ENCODE results near the gene SNCG.
"Not testable (repeated sequence)": the region's sequence is repeated elsewhere in the genome, so short reads cannot be mapped to it uniquely, and the experiment has no call there.

SNCG gene

GRCh38 chr10:86958116-86958900 lies at the start of gene SNCG:
SNCG (plus strand) TSS chr10:86958599; CDS start chr10:86958698, 99 bp downstream.
- DNase-seq (ENCODE audit: low read depth in 2 of 3, low spot score in 2 of 3), result no peak

GRCh38 chr10:86914734-86915133 lies 43.7 kb upstream of the SNCG start:
- no peak for DNase-seq (ENCODE audit: low read depth in 2 of 3, low spot score in 2 of 3)

GRCh38 chr10:86918022-86918471 lies 40.4 kb upstream of the SNCG start:
- no peak for DNase-seq (ENCODE audit: low read depth in 2 of 3, low spot score in 2 of 3)

- DNase-seq (ENCODE audit: low read depth in 2 of 3, low spot score in 2 of 3), result no peak
Observed at GRCh38 chr10:86922553-86922961, 35.8 kb upstream of the SNCG start.

GRCh38 chr10:86929468-86930380 lies 28.7 kb upstream of the SNCG start:
- no peak for DNase-seq (ENCODE audit: low read depth in 2 of 3, low spot score in 2 of 3)

- no peak for DNase-seq (ENCODE audit: low read depth in 2 of 3, low spot score in 2 of 3)
Observed at GRCh38 chr10:86931872-86932271, 26.5 kb upstream of the SNCG start.

- DNase-seq (ENCODE audit: low read depth in 2 of 3, low spot score in 2 of 3), result no peak
Observed at GRCh38 chr10:86932674-86933073, 25.7 kb upstream of the SNCG start.

- not testable (repeated sequence) for DNase-seq (ENCODE audit: low read depth in 2 of 3, low spot score in 2 of 3)
Observed at GRCh38 chr10:86934162-86934711, 24.2 kb upstream of the SNCG start.

- DNase-seq (ENCODE audit: low read depth in 2 of 3, low spot score in 2 of 3), result no peak
Observed at GRCh38 chr10:86936661-86937501, 21.5 kb upstream of the SNCG start.

- no peak for DNase-seq (ENCODE audit: low read depth in 2 of 3, low spot score in 2 of 3)
Observed at GRCh38 chr10:86937502-86938154, 20.8 kb upstream of the SNCG start.

- no peak for DNase-seq (ENCODE audit: low read depth in 2 of 3, low spot score in 2 of 3)
Observed at GRCh38 chr10:86938260-86938659, 20.1 kb upstream of the SNCG start.

- DNase-seq (ENCODE audit: low read depth in 2 of 3, low spot score in 2 of 3), result not testable (repeated sequence)
Observed at GRCh38 chr10:86940076-86940475, 18.3 kb upstream of the SNCG start.

- DNase-seq (ENCODE audit: low read depth in 2 of 3, low spot score in 2 of 3), result no peak
Observed at GRCh38 chr10:86940677-86941076, 17.7 kb upstream of the SNCG start.

GRCh38 chr10:86941426-86941825 lies 17.0 kb upstream of the SNCG start:
- DNase-seq (ENCODE audit: low read depth in 2 of 3, low spot score in 2 of 3), result no peak

GRCh38 chr10:86941991-86942421 lies 16.4 kb upstream of the SNCG start:
- DNase-seq (ENCODE audit: low read depth in 2 of 3, low spot score in 2 of 3), result no peak

GRCh38 chr10:86942441-86943315 lies 15.7 kb upstream of the SNCG start:
- no peak for DNase-seq (ENCODE audit: low read depth in 2 of 3, low spot score in 2 of 3)

GRCh38 chr10:86943316-86944030 lies 14.9 kb upstream of the SNCG start:
- no peak for DNase-seq (ENCODE audit: low read depth in 2 of 3, low spot score in 2 of 3)

- DNase-seq (ENCODE audit: low read depth in 2 of 3, low spot score in 2 of 3), result no peak
Observed at GRCh38 chr10:86944031-86944419, 14.4 kb upstream of the SNCG start.

- no peak for DNase-seq (ENCODE audit: low read depth in 2 of 3, low spot score in 2 of 3)
Observed at GRCh38 chr10:86944471-86944870, 13.9 kb upstream of the SNCG start.

Data from activated CD8-positive, alpha-beta memory T cell treated with anti-CD3 and anti-CD28 coated beads for 48 hours (primary cell).